H9 (cell line): ENCODE results near the gene KIF26B. TPM values are rescaled to one million over a fixed set of nuclear protein-coding genes. Genes with fewer than 3 reads are reported as not detected.

Source experiments
- DNase-seq: peaks from one replicate; pipeline ENCODE4 v3.0.0-alpha.2; 2017
- H2AFZ ChIP-seq: one replicate; pipeline ENCODE4 v1.6.1; 2013; ENCODE audit warnings: mild to moderate bottlenecking, low read length, control low read depth, moderate library complexity
- H2AK5ac ChIP-seq: 2 replicates; pipeline ENCODE4 v1.6.1; 2013; ENCODE audit warnings: low read length, control low read depth, mixed read lengths; ENCODE audit not compliant: insufficient read length
- H2BK120ac ChIP-seq: one replicate; pipeline ENCODE4 v1.6.1; 2013; ENCODE audit warnings: low read depth, mild to moderate bottlenecking, low read length, control low read depth, inconsistent platforms; ENCODE audit not compliant: poor library complexity, severe bottlenecking
- H2BK12ac ChIP-seq: 2 replicates; pipeline ENCODE4 v1.6.1; 2013; ENCODE audit warnings: low read length, control low read depth, mixed read lengths, low read depth; ENCODE audit not compliant: insufficient read length
- H2BK15ac ChIP-seq: 2 replicates; pipeline ENCODE4 v1.6.1; 2013; ENCODE audit warnings: low read depth, low read length, control low read depth
- H2BK20ac ChIP-seq: one replicate; pipeline ENCODE4 v1.6.1; 2013; ENCODE audit warnings: low read depth, mild to moderate bottlenecking, low read length, control low read depth, inconsistent platforms; ENCODE audit not compliant: poor library complexity, severe bottlenecking
- H2BK5ac ChIP-seq: 2 replicates; pipeline ENCODE4 v1.6.1; 2013; ENCODE audit warnings: low read length, control low read depth, mixed read lengths; ENCODE audit not compliant: insufficient read length
- H3K14ac ChIP-seq: 2 replicates; pipeline ENCODE4 v1.6.1; 2013; ENCODE audit warnings: low read length, control low read depth; ENCODE audit not compliant: insufficient read depth
- H3K18ac ChIP-seq: 2 replicates; pipeline ENCODE4 v1.6.1; 2013; ENCODE audit warnings: low read depth, mild to moderate bottlenecking, mixed read lengths, low read length, control low read depth; ENCODE audit not compliant: insufficient read length
- H3K23ac ChIP-seq: 2 replicates; pipeline ENCODE4 v1.6.1; 2013; ENCODE audit warnings: low read length, control low read depth, mixed read lengths, low read depth; ENCODE audit not compliant: insufficient read length
- H3K23me2 ChIP-seq: 2 replicates; pipeline ENCODE4 v1.6.1; 2013; ENCODE audit warnings: low read depth, mild to moderate bottlenecking, mixed read lengths, low read length, control low read depth; ENCODE audit not compliant: insufficient read length, poor library complexity, severe bottlenecking
- H3K27ac ChIP-seq: 2 replicates; pipeline ENCODE4 v1.5.1; 2013; ENCODE audit warnings: low read length, control low read depth, mixed read lengths, low read depth; ENCODE audit not compliant: insufficient read length
- H3K27me3 ChIP-seq: 2 replicates; pipeline ENCODE4 v1.6.1; 2013; ENCODE audit warnings: low read length, control low read depth, inconsistent platforms; ENCODE audit not compliant: insufficient read depth
- H3K4ac ChIP-seq: 2 replicates; pipeline ENCODE4 v1.6.1; 2013; ENCODE audit warnings: low read depth, mild to moderate bottlenecking, control low read depth, inconsistent platforms, low read length, moderate library complexity
- H3K4me1 ChIP-seq: 2 replicates; pipeline ENCODE4 v1.6.1; 2013; ENCODE audit warnings: low read length, control low read depth, inconsistent platforms; ENCODE audit not compliant: insufficient read depth
- H3K4me2 ChIP-seq: 2 replicates; pipeline ENCODE4 v1.6.1; 2013; ENCODE audit warnings: low read length, control low read depth, mixed read lengths; ENCODE audit not compliant: insufficient read length, insufficient read depth
- H3K56ac ChIP-seq: 2 replicates; pipeline ENCODE4 v1.6.1; 2013; ENCODE audit warnings: low read depth, mild to moderate bottlenecking, mixed read lengths, low read length, control low read depth; ENCODE audit not compliant: insufficient read length
- H3K79me1 ChIP-seq: 2 replicates; pipeline ENCODE4 v1.6.1; 2013; ENCODE audit warnings: low read depth, mild to moderate bottlenecking, moderate library complexity, low read length, control low read depth, inconsistent platforms; ENCODE audit not compliant: insufficient read depth, poor library complexity, severe bottlenecking
- H3K79me2 ChIP-seq: 2 replicates; pipeline ENCODE4 v1.6.1; 2013; ENCODE audit warnings: low read length, control low read depth, inconsistent platforms; ENCODE audit not compliant: insufficient read depth
- H3K9ac ChIP-seq: 2 replicates; pipeline ENCODE4 v1.6.1; 2013; ENCODE audit warnings: low read length, control low read depth, mixed read lengths; ENCODE audit not compliant: insufficient read length; ENCODE audit errors: extremely low read depth
- H3K9me3 ChIP-seq: one replicate; pipeline ENCODE4 v1.6.1; 2013; ENCODE audit warnings: low read depth, low read length, inconsistent platforms; ENCODE audit not compliant: control insufficient read depth
- H3T11ph ChIP-seq: one replicate; pipeline ENCODE4 v1.6.1; 2013; ENCODE audit warnings: mild to moderate bottlenecking, low read length, control low read depth, inconsistent platforms
- H4K20me1 ChIP-seq: one replicate; pipeline ENCODE4 v1.6.1; 2013; ENCODE audit not compliant: control insufficient read depth, insufficient read length, insufficient read depth
- H4K5ac ChIP-seq: 2 replicates; pipeline ENCODE4 v1.6.1; 2013; ENCODE audit warnings: low read depth, mild to moderate bottlenecking, mixed read lengths, low read length, control low read depth; ENCODE audit not compliant: insufficient read length
- H4K8ac ChIP-seq: replicated peaks from 2 replicates; pipeline ENCODE4 v1.6.1; 2013; ENCODE audit warnings: low read length, control low read depth, mixed read lengths, low read depth; ENCODE audit not compliant: insufficient read length
- H4K91ac ChIP-seq: 2 replicates; pipeline ENCODE4 v1.6.1; 2013; ENCODE audit warnings: low read depth, mild to moderate bottlenecking, moderate library complexity, mixed read lengths, low read length, control low read depth; ENCODE audit not compliant: insufficient read length
- H3K27ac Mint-ChIP-seq, 3 experiments: 2 replicates in 2 of 3; 3 replicates in 1 of 3; pipeline ENCODE4 v1.8.0; 2020 to 2021; ENCODE audit warnings: mixed read lengths in 3 of 3, mild to moderate bottlenecking in 1 of 3, moderate library complexity in 1 of 3
- H3K27me3 Mint-ChIP-seq: 2 replicates; pipeline ENCODE4 v1.8.0; 2021; ENCODE audit warnings: low read depth, mild to moderate bottlenecking, moderate library complexity, mixed read lengths
- H3K36me3 Mint-ChIP-seq, 3 experiments: 2 replicates in 2 of 3; 3 replicates in 1 of 3; pipeline ENCODE4 v1.8.0; 2020 to 2021; ENCODE audit warnings: low read depth in 3 of 3, mixed read lengths in 3 of 3; ENCODE audit not compliant: insufficient read depth in 1 of 3
- H3K4me1 Mint-ChIP-seq, 2 experiments: 2 replicates each; pipeline ENCODE4 v1.8.0; 2020; ENCODE audit warnings: mixed read lengths in 2 of 2
- H3K4me3 Mint-ChIP-seq, 2 experiments: 2 replicates in 1 of 2; 3 replicates in 1 of 2; pipeline ENCODE4 v1.8.0; 2020 to 2021; ENCODE audit warnings: mild to moderate bottlenecking in 2 of 2, mixed read lengths in 2 of 2, moderate library complexity in 1 of 2
- H3K9me3 Mint-ChIP-seq, 2 experiments: 2 replicates in 1 of 2; 3 replicates in 1 of 2; pipeline ENCODE4 v1.8.0; 2020; ENCODE audit warnings: mild to moderate bottlenecking in 2 of 2, mixed read lengths in 2 of 2, moderate library complexity in 1 of 2
- CTCF ChIP-seq: fragments of 200-600 bp; sonication (generic); conservative IDR thresholded peaks from 3 replicates; pipeline ENCODE4 v1.8.0; 2021; ENCODE audit warnings: antibody characterized with exemption, mild to moderate bottlenecking
- WGBS: extraction: QIAGEN DNeasy Blood & Tissue Kit; methylation state at CpG from one replicate; pipeline ENCODE4 v1.1.7; 2013; ENCODE audit warnings: missing lambda C conversion rate, low lambda C conversion rate, mixed read lengths; ENCODE audit not compliant: insufficient read length; ENCODE audit errors: extremely low coverage; 5-methylcytosine and 5-hydroxymethylcytosine counted together
- total RNA-seq: library from RNA; stranded (reverse); gene quantifications from 2 replicates; pipeline ENCODE4 v1.2.1, GENCODE V29; 2021

The KIF26B gene
- total RNA-seq, 1 experiment from 2014 or later, result 0.13 TPM

DNA sequence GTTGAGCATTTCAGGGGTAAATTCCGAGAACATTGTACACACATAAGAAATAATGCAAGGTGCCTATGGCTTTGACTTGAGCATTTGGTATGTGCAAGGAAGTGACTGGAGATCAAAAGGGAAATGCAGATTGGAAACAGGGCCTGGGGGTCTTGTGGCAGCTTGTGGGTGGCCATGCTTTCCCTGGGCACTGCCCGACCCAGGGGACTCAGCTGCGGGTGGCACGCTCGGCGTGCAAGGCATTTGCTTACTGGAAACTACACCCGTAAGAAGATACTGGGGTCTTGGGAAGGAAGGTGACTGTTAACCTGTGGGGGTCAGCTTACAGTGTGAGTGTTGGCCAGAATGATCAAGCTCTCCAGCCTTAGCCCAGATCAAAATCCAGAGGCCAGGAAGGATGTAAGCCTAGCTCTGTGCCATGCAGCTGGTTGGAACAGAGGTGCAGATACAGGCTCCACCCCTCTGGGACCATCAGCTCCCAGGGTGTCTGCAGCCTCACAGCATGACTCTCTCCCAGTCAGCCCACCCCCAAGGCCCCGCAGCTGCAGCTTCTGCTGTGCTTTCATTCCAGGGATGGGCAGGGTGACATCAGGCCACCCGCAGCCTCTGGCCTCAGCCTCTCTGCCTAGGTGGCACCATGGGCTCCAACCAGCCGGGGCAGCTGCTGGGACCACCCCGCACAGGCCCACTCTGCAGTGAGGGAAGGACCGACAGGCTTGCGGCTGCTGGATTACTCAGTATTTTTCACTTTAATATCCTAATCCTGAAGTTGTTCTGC is 55.1 kb downstream of the KIF26B start:
- Histone ChIP-seq H3K23ac (no peak overlapping the region), H3K4me1 (no peaks in the 10 kb centered on the region), H2BK15ac (no peak overlapping the region), H3K23me2 (no peaks in the 10 kb centered on the region), H3K9me3 (peaks cover 12% of the 10 kb centered on the region), H3K9ac (no peak overlapping the region), H4K8ac (no peak overlapping the region), H3T11ph (no peak overlapping the region), H2BK20ac (no peak overlapping the region), H4K91ac (no peak overlapping the region), H3K4me2 (no peak overlapping the region), H2AFZ (no peak overlapping the region), H2BK120ac (no peak overlapping the region), H2AK5ac (no peak overlapping the region), H3K4ac (no peak overlapping the region), H3K56ac (no peak overlapping the region), H4K5ac (no peak overlapping the region), H4K20me1 (no peaks in the 10 kb centered on the region), H3K79me1 (no peaks in the 10 kb centered on the region), H3K18ac (no peak overlapping the region), H3K79me2 (no peaks in the 10 kb centered on the region), H3K27me3 (no peaks in the 10 kb centered on the region), H3K14ac (no peak overlapping the region), H3K27ac (no peak overlapping the region), H2BK5ac (no peak overlapping the region), H2BK12ac (no peak overlapping the region)
- H3K36me3 Mint-ChIP-seq, result peaks cover 11 to 22% (median 20%) of the 10 kb centered on the region in 3 experiments
- H3K4me1 Mint-ChIP-seq, result peaks cover 4 to 16% of the 10 kb centered on the region in 2 experiments; a peak in 3 of 4 replicates
- no peak for TF ChIP-seq CTCF
- 0 out of 7 replicates have a peak overlapping the region, but pooled peaks of 1 of the 3 experiments have one; percentile 5 for H3K27ac Mint-ChIP-seq
- H3K9me3 Mint-ChIP-seq, result peaks cover 27 to 31% of the 10 kb centered on the region in 2 experiments
- no peak overlapping the region for H3K4me3 Mint-ChIP-seq
- no CpG with 5 or more reads among the region's 13 CpGs for WGBS
- DNase-seq, result no peak
- 0 out of 2 replicates have a peak, but pooled peaks cover 2% of the 10 kb centered on the region for H3K27me3 Mint-ChIP-seq
